ENCODE results near the gene KCNK15. TPM values are rescaled to one million over a fixed set of nuclear protein-coding genes. Genes with fewer than 3 reads are reported as not detected.

Gene KCNK15
- total and polyA plus RNA-seq, 2 donors (not counting 1 experiment from before 2014, with no cell fraction given): 0.17 TPM; not detected in 1

DNA sequence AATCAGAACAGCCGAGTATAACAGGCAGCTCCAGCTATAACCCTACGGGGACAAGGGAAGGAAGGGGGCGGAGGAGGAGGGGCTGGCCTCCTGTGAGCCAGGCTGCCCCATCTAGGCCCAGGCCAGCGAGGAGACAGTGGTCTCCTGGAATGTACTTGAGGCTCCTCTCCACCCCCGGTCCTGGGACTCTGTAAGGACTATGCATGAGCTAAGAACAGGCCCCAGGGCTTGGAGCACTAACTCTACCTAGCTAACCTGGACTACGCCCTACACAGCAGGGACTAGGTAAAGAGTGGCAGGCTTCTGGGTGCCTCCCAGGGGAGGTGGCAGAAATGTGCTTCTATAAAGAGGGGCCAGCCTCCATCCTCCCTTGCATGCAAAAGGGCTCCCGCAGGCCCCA is 8.9 kb downstream of the KCNK15 start:
- H2AFZ ChIP-seq (ENCODE audit: insufficient read depth, low read depth, low read length, poor library complexity, severe bottlenecking): no peak overlapping the region
- no peaks in the 10 kb centered on the region for H3K4me1 Mint-ChIP-seq
- H3K9me3 Mint-ChIP-seq (ENCODE audit: insufficient read depth): no peaks in the 10 kb centered on the region
- ATAC-seq (ENCODE audit: low read depth) (no peak), DNase-seq (no peak)
- H3K4me2 ChIP-seq (replicated peaks; ENCODE audit: low read depth, low read length, poor library complexity, severe bottlenecking): no peak overlapping the region
- H3K27ac Mint-ChIP-seq: no peak overlapping the region
- H3K27ac ChIP-seq (ENCODE audit: low read length in 2 of 2): no peak overlapping the region
- ChIA-PET POLR2A (no interaction called here), CTCF (no interaction called here)
- peaks cover 0 to 11% (median 1%) of the 10 kb centered on the region in 4 experiments for H3K27me3 ChIP-seq (replicated peaks in 1 of 4; ENCODE audit: control extremely low read depth in 1 of 4, control insufficient read depth in 3 of 4, insufficient read depth in 4 of 4, low read length in 3 of 4)
- peaks cover 0 to 6% of the 10 kb centered on the region in 2 donors for H3K4me1 ChIP-seq (ENCODE audit: control insufficient read depth in 2 of 2, insufficient read depth in 2 of 2, low read length in 2 of 2)
- no peak overlapping the region for H3K4me3 Mint-ChIP-seq
- no peaks in the 10 kb centered on the region for H3K36me3 ChIP-seq (replicated peaks in 1 of 2; ENCODE audit: control extremely low read depth in 1 of 2, control insufficient read depth in 1 of 2, extremely low read depth in 1 of 2, insufficient read depth in 2 of 2, low read length in 1 of 2)
- no peaks in the 10 kb centered on the region for H3K9me3 ChIP-seq (ENCODE audit: control extremely low read depth in 1 of 3, control insufficient read depth in 2 of 3, insufficient read depth in 1 of 3, low read length in 2 of 3)
- peaks cover 17% of the 10 kb centered on the region for H3K27me3 Mint-ChIP-seq
- intact Hi-C loops (cut with micrococcal nuclease): no loop called here
- H4K20me1 ChIP-seq (ENCODE audit: control insufficient read depth, insufficient read depth, low read length, poor library complexity, severe bottlenecking): no peaks in the 10 kb centered on the region
- WGBS (ENCODE audit: insufficient coverage): 87% methylated on average over 7 of the region's 7 CpGs
- H3K79me2 ChIP-seq (ENCODE audit: control insufficient read depth, insufficient read depth, low read length): no peaks in the 10 kb centered on the region
- no peak for TF ChIP-seq EZH2 (IDR thresholded peaks at IDR 0.05; ENCODE audit: borderline replicate concordance, insufficient read depth, low read depth, low read length, poor library complexity, severe bottlenecking)
- TF ChIP-seq, protein P1, sequence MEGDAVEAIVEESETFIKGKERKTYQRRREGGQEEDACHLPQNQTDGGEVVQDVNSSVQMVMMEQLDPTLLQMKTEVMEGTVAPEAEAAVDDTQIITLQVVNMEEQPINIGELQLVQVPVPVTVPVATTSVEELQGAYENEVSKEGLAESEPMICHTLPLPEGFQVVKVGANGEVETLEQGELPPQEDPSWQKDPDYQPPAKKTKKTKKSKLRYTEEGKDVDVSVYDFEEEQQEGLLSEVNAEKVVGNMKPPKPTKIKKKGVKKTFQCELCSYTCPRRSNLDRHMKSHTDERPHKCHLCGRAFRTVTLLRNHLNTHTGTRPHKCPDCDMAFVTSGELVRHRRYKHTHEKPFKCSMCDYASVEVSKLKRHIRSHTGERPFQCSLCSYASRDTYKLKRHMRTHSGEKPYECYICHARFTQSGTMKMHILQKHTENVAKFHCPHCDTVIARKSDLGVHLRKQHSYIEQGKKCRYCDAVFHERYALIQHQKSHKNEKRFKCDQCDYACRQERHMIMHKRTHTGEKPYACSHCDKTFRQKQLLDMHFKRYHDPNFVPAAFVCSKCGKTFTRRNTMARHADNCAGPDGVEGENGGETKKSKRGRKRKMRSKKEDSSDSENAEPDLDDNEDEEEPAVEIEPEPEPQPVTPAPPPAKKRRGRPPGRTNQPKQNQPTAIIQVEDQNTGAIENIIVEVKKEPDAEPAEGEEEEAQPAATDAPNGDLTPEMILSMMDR (IDR thresholded peaks at IDR 0.05): no peak
- no peak overlapping the region for H3K9ac ChIP-seq (ENCODE audit: low read length)
- no peak overlapping the region for H3K4me3 ChIP-seq (ENCODE audit: control extremely low read depth in 1 of 5, extremely low read depth in 1 of 5, insufficient read depth in 1 of 5, low read depth in 2 of 5, low read length in 4 of 5)

DNA sequence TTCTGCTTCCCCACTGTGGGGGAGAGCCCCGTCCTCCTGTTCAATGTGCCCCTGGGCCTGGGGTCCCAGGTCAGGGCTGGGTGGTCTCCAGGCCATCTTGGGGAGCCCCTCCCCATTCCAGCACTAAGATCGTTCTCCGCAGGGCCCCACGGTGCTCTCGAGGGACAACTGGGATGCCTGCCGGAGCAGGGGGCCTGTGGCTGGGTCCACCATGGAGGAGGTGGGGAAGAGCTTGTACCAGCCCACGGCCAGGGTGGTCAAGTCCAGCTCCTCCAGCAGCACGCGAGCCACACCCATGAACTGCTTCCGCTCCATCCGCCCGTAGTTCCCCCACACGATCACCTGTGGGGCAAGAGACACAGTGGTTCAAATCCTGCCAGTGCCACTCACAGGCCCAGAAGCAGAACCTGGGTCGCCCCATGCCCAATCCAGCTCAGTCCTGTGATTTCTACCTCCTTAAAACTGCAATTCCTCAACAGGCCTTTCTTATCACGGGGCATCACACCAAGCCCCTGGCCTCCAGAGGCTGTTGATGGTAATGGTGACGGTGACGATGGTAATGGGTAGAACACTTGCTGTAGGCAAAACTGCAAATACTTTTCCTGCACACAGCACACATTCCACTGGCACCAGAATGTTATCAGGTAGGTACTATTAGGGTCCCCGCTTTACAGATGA is 10.5 kb downstream of the KCNK15 start:
- H2AFZ ChIP-seq (ENCODE audit: insufficient read depth, low read depth, low read length, poor library complexity, severe bottlenecking): no peak overlapping the region
- DNase-seq (no peak), ATAC-seq (ENCODE audit: low read depth) (no peak)
- H3K27ac Mint-ChIP-seq: no peak overlapping the region
- H3K4me3 Mint-ChIP-seq: no peak overlapping the region
- WGBS (ENCODE audit: insufficient coverage): 95% methylated on average over 14 of the region's 18 CpGs
- ChIA-PET CTCF (no interaction called here), POLR2A (no interaction called here)
- no peaks in the 10 kb centered on the region for H3K36me3 ChIP-seq (replicated peaks in 1 of 2; ENCODE audit: control extremely low read depth in 1 of 2, control insufficient read depth in 1 of 2, extremely low read depth in 1 of 2, insufficient read depth in 2 of 2, low read length in 1 of 2)
- no peak overlapping the region for H3K9ac ChIP-seq (ENCODE audit: low read length)
- no peaks in the 10 kb centered on the region for H3K4me1 ChIP-seq (ENCODE audit: control insufficient read depth in 2 of 2, insufficient read depth in 2 of 2, low read length in 2 of 2)
- intact Hi-C loops (cut with micrococcal nuclease): no loop called here
- H3K27me3 Mint-ChIP-seq: peaks cover 11% of the 10 kb centered on the region
- H3K9me3 ChIP-seq (ENCODE audit: control extremely low read depth in 1 of 3, control insufficient read depth in 2 of 3, insufficient read depth in 1 of 3, low read length in 2 of 3): no peaks in the 10 kb centered on the region
- TF ChIP-seq, protein P1 (IDR thresholded peaks at IDR 0.05): no peak
- no peak for TF ChIP-seq EZH2 (IDR thresholded peaks at IDR 0.05; ENCODE audit: borderline replicate concordance, insufficient read depth, low read depth, low read length, poor library complexity, severe bottlenecking)
- no peak overlapping the region for H3K4me3 ChIP-seq (ENCODE audit: control extremely low read depth in 1 of 5, extremely low read depth in 1 of 5, insufficient read depth in 1 of 5, low read depth in 2 of 5, low read length in 4 of 5)
- H3K27me3 ChIP-seq (replicated peaks in 1 of 4; ENCODE audit: control extremely low read depth in 1 of 4, control insufficient read depth in 3 of 4, insufficient read depth in 4 of 4, low read length in 3 of 4): peaks cover 0 to 12% (median 2%) of the 10 kb centered on the region in 4 experiments
- no peaks in the 10 kb centered on the region for H3K9me3 Mint-ChIP-seq (ENCODE audit: insufficient read depth)
- H3K79me2 ChIP-seq (ENCODE audit: control insufficient read depth, insufficient read depth, low read length): no peaks in the 10 kb centered on the region
- H3K4me1 Mint-ChIP-seq: no peaks in the 10 kb centered on the region
- H3K27ac ChIP-seq (ENCODE audit: low read length in 2 of 2): no peak overlapping the region
- no peaks in the 10 kb centered on the region for H4K20me1 ChIP-seq (ENCODE audit: control insufficient read depth, insufficient read depth, low read length, poor library complexity, severe bottlenecking)
- no peak overlapping the region for H3K4me2 ChIP-seq (replicated peaks; ENCODE audit: low read depth, low read length, poor library complexity, severe bottlenecking)
